SU-DHL-6 (cell line): Measurements from ENCODE around the gene DLL4.

Source experiments
- H2AFZ ChIP-seq: fragments of 200-600 bp; sonication (generic); 2 replicates; pipeline ENCODE4 v1.6.1; 2014; ENCODE audit warnings: low read depth, mild to moderate bottlenecking, moderate library complexity, mixed read lengths, antibody characterized with exemption, low read length; ENCODE audit not compliant: severe bottlenecking
- H3F3A ChIP-seq: fragments of 200-600 bp; shearing (Covaris generic); 2 replicates; pipeline ENCODE4 v1.6.0; 2016; ENCODE audit warnings: antibody characterized with exemption, mild to moderate bottlenecking; ENCODE audit not compliant: insufficient read depth
- H3K27ac ChIP-seq: fragments of 200-600 bp; sonication (generic); 2 replicates; pipeline ENCODE4 v1.5.1; 2016; ENCODE audit warnings: low read depth, mild to moderate bottlenecking, low read length, moderate library complexity, mixed read lengths
- H3K27me3 ChIP-seq: fragments of 200-600 bp; sonication (generic), shearing (Covaris generic); 2 replicates; pipeline ENCODE4 v1.6.0; 2014; ENCODE audit warnings: mild to moderate bottlenecking, low read length
- H3K36me3 ChIP-seq: fragments of 200-600 bp; sonication (generic); 2 replicates; pipeline ENCODE4 v1.6.1; 2014; ENCODE audit warnings: mild to moderate bottlenecking, low read length, mixed read lengths
- H3K4me2 ChIP-seq: fragments of 300-600, 200-600 bp; shearing (Covaris generic), sonication (generic); 2 replicates; pipeline ENCODE4 v1.6.0; 2014; ENCODE audit warnings: low read length, low read depth, mild to moderate bottlenecking; ENCODE audit not compliant: poor library complexity, severe bottlenecking
- H3K4me3 ChIP-seq: fragments of 200-600 bp; sonication (generic); 2 replicates; pipeline ENCODE4 v1.5.1; 2014; ENCODE audit warnings: antibody characterized with exemption, low read length, mild to moderate bottlenecking, mixed read lengths; ENCODE audit not compliant: insufficient read depth, poor library complexity, severe bottlenecking
- H3K79me2 ChIP-seq: fragments of 200-600 bp; sonication (generic); 2 replicates; pipeline ENCODE4 v1.6.1; 2014; ENCODE audit warnings: mild to moderate bottlenecking, low read length, moderate library complexity; ENCODE audit not compliant: insufficient read depth
- H3K9ac ChIP-seq: fragments of 200-600 bp; sonication (generic); 2 replicates; pipeline ENCODE4 v1.7.0; 2014; ENCODE audit warnings: mild to moderate bottlenecking, low read length
- H3K9me2 ChIP-seq: fragments of 200-600 bp; sonication (generic); replicated peaks from 2 replicates; pipeline ENCODE4 v1.6.1; 2014; ENCODE audit warnings: low read length; ENCODE audit not compliant: insufficient read depth
- H3K9me3 ChIP-seq: fragments of 200-600 bp; sonication (generic); 2 replicates; pipeline ENCODE4 v1.6.1; 2014; ENCODE audit warnings: low read length, mixed read lengths; ENCODE audit not compliant: insufficient read depth
- H4K20me1 ChIP-seq: fragments of 200-600 bp; sonication (generic); 2 replicates; pipeline ENCODE4 v1.6.1; 2014; ENCODE audit warnings: low read depth, mild to moderate bottlenecking, antibody characterized with exemption, low read length, moderate library complexity, mixed read lengths
- EZH2phosphoT487 ChIP-seq: fragments of 200-600 bp; sonication (generic), shearing (Covaris generic); conservative IDR thresholded peaks from 2 replicates; pipeline ENCODE4 v1.6.1; 2018; ENCODE audit warnings: mild to moderate bottlenecking, antibody characterized with exemption, low read length, moderate library complexity, mixed read lengths
- TF ChIP-seq, protein P1 (sequence below): fragments of 200-600 bp; sonication (generic); IDR thresholded peaks from one replicate; pipeline ENCODE4 v1.5.1; 2017; ENCODE audit warnings: antibody characterized with exemption, mild to moderate bottlenecking, low read length, moderate library complexity; ENCODE audit not compliant: insufficient read depth, poor library complexity, severe bottlenecking

DLL4 gene

DNA sequence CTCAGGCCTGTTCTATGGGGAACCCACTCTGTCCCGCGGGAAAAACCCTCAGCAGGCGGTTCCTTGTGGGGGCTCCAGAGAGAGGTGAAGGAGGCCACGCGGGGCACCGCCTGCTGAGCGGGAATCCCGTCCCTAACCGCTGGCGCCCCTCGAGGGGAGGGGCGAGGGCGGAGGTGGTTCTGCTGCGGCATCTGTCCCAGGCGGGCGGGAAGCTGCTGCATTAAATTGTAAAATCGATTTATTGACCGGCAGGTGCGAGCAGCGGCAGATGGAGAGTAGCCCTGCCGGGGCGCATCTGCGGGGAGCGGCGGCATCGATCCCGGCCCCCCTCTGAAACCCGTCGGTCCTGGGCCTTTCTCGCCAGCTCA lies 3.7 kb upstream of the DLL4 start:
- H3F3A ChIP-seq, result no peaks in the 10 kb centered on the region
- no peaks in the 10 kb centered on the region for H3K9me2 ChIP-seq
- TF ChIP-seq, protein P1, sequence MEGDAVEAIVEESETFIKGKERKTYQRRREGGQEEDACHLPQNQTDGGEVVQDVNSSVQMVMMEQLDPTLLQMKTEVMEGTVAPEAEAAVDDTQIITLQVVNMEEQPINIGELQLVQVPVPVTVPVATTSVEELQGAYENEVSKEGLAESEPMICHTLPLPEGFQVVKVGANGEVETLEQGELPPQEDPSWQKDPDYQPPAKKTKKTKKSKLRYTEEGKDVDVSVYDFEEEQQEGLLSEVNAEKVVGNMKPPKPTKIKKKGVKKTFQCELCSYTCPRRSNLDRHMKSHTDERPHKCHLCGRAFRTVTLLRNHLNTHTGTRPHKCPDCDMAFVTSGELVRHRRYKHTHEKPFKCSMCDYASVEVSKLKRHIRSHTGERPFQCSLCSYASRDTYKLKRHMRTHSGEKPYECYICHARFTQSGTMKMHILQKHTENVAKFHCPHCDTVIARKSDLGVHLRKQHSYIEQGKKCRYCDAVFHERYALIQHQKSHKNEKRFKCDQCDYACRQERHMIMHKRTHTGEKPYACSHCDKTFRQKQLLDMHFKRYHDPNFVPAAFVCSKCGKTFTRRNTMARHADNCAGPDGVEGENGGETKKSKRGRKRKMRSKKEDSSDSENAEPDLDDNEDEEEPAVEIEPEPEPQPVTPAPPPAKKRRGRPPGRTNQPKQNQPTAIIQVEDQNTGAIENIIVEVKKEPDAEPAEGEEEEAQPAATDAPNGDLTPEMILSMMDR, result no peak
- no peak for TF ChIP-seq EZH2phosphoT487
- H3K36me3 ChIP-seq, result no peaks in the 10 kb centered on the region
- H3K27me3 ChIP-seq, result no peaks in the 10 kb centered on the region
- no peaks in the 10 kb centered on the region for H4K20me1 ChIP-seq
- no peaks in the 10 kb centered on the region for H3K79me2 ChIP-seq
- H2AFZ ChIP-seq, result no peak overlapping the region
- no peak overlapping the region for H3K4me3 ChIP-seq
- H3K9me3 ChIP-seq, result no peaks in the 10 kb centered on the region
- H3K27ac ChIP-seq, result no peak overlapping the region
- H3K9ac ChIP-seq, result no peak overlapping the region
- no peak overlapping the region for H3K4me2 ChIP-seq

DNA sequence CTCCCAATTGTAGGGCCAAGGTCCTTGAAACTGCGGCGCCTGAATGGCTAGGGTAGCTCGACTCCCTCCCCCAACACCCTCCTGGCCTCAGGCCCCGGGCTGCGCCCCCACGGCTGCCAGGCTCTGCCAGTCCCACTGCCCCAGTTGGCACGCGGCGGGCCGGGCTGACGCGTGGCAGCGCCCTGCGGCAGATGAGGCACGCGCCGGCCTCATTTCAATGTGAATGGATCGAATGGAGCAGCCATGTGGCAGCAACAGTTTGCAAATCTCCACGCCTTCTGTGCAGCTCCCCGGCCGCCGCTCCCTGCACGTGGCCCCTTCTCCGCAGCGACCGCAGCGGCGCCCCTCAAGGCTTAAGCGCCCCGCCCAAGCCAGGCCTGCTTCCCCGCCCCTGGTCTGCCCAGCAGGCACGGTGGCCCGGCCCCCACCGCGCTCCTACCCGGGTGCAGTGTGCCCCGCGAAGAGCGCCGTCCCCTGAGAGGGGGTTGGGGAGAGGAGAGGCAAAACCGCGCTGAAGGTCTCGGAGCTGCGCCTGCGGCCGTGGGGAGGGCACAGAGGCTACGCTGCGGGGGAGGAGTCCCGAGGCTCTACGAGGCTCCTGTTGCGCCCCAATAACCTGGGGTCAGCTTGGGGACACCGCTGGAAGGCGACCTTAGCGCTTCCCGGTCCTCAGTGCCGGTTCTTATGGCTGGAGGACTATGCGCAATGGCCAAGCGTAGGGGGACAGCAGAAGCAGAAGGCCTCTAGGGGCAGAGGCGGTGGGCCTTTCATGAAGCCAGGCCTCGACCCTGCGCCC lies 3.1 kb upstream of the DLL4 start:
- Histone ChIP-seq H3K36me3 (no peaks in the 10 kb centered on the region), H3K4me2 (no peak overlapping the region), H3K79me2 (no peaks in the 10 kb centered on the region), H3F3A (no peaks in the 10 kb centered on the region), H3K9me2 (no peaks in the 10 kb centered on the region), H4K20me1 (no peaks in the 10 kb centered on the region), H3K4me3 (no peak overlapping the region), H3K27me3 (no peaks in the 10 kb centered on the region), H3K9me3 (no peaks in the 10 kb centered on the region), H3K27ac (no peak overlapping the region), H3K9ac (no peak overlapping the region), H2AFZ (no peak overlapping the region)
- TF ChIP-seq, protein P1, result no peak
- TF ChIP-seq EZH2phosphoT487, result no peak

DNA sequence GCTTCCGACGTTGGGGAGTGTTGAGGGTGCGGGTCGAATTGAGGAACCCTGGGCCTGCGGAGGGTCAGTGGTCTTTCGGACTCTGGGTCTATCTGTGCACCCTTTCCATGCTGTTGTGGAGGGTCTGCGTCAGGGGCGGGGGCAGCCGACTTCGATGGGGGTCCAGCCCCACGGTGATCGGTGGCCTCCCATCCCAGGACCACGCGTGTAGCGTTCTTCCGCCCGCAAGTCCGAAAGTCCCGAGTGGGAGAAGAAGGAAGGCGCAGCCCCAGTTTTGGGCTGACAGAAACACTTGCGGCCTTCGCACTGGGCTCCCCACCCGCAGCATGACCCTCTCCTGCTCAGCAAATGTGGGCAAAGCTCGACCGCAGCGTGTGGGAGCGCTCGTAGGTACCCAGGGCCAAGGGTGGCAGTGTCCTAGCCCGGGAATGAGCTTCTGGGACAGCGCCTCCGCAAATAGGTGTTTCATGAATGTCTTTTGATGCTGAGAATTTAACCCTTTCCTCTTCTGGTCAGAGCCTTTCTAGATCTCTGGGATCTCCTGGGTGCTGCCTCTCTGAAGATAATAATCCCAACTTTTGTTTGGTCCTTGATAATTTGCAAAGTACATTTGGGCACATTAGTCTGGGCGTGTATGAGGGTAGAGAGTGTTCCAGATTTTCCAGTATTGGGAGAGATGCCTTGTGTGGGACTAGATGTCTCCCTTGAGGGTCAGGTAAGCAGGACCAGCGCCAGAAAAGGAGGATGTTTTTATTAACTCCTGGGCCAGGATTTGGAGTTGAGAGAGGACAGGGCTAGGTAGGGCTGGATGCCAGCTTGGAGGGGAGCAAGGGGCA lies 2.3 kb upstream of the DLL4 start:
- no peak overlapping the region for H3K4me2 ChIP-seq
- no peaks in the 10 kb centered on the region for H3K36me3 ChIP-seq
- no peak overlapping the region for H3K4me3 ChIP-seq
- no peaks in the 10 kb centered on the region for H3K79me2 ChIP-seq
- H2AFZ ChIP-seq, result no peak overlapping the region
- H4K20me1 ChIP-seq, result no peaks in the 10 kb centered on the region
- no peaks in the 10 kb centered on the region for H3K9me2 ChIP-seq
- H3K9me3 ChIP-seq, result no peaks in the 10 kb centered on the region
- no peak overlapping the region for H3K9ac ChIP-seq
- no peaks in the 10 kb centered on the region for H3F3A ChIP-seq
- no peak for TF ChIP-seq EZH2phosphoT487
- no peaks in the 10 kb centered on the region for H3K27me3 ChIP-seq
- no peak overlapping the region for H3K27ac ChIP-seq

DNA sequence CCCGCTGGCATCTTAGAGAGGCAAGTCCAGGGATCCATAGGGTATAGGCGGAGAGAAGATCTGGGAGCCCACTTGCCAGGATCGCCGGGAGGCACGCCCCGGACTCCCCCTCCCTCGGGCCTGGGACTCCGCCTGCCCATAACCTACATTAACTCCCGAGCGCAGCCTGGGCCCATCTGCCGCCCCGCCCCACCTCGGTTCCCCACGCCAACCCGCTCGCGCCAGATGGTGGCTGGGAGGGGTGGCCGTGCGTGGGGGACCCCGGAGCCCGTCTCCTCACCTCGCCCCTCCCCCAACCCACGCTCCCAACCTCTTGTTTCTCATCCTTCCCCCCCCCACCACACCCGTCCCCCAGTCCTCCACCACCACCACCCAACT lies 1.7 kb upstream of the DLL4 start:
- H2AFZ ChIP-seq, result no peak overlapping the region
- no peak overlapping the region for H3K4me3 ChIP-seq
- H3K9ac ChIP-seq, result no peak overlapping the region
- H3K79me2 ChIP-seq, result no peaks in the 10 kb centered on the region
- no peaks in the 10 kb centered on the region for H3F3A ChIP-seq
- no peaks in the 10 kb centered on the region for H3K27me3 ChIP-seq
- no peaks in the 10 kb centered on the region for H3K9me3 ChIP-seq
- peak overlapping the region; percentile 70 for H3K4me2 ChIP-seq
- H4K20me1 ChIP-seq, result no peaks in the 10 kb centered on the region
- H3K9me2 ChIP-seq, result no peaks in the 10 kb centered on the region
- no peak for TF ChIP-seq EZH2phosphoT487
- TF ChIP-seq, protein P1, result no peak
- no peaks in the 10 kb centered on the region for H3K36me3 ChIP-seq
- H3K27ac ChIP-seq, result no peak overlapping the region
